Endothelial cell (in vitro differentiated cells): ENCODE measurements around the gene RBM10. TPM values are rescaled to one million over a fixed set of nuclear protein-coding genes. Genes with fewer than 3 reads are reported as not detected.

Experiments used
- DNase-seq: peaks from one replicate; pipeline ENCODE4 v3.0.0; 2021; ENCODE audit warnings: low spot score
- H3K27ac Mint-ChIP-seq: one replicate; pipeline ENCODE4 v1.8.0; 2021; ENCODE audit warnings: mixed read lengths, inconsistent platforms; ENCODE audit not compliant: unreplicated experiment
- H3K27me3 Mint-ChIP-seq: one replicate; pipeline ENCODE4 v1.8.0; 2021; ENCODE audit warnings: mild to moderate bottlenecking, moderate library complexity, mixed read lengths, inconsistent platforms; ENCODE audit not compliant: unreplicated experiment
- H3K36me3 Mint-ChIP-seq: one replicate; pipeline ENCODE4 v1.8.0; 2021; ENCODE audit warnings: mild to moderate bottlenecking, low read depth, mixed read lengths, inconsistent platforms; ENCODE audit not compliant: unreplicated experiment
- H3K4me1 Mint-ChIP-seq: one replicate; pipeline ENCODE4 v1.8.0; 2021; ENCODE audit warnings: mild to moderate bottlenecking, mixed read lengths, inconsistent platforms; ENCODE audit not compliant: unreplicated experiment
- H3K4me3 Mint-ChIP-seq: one replicate; pipeline ENCODE4 v1.8.0; 2021; ENCODE audit warnings: mild to moderate bottlenecking, mixed read lengths, inconsistent platforms; ENCODE audit not compliant: unreplicated experiment
- H3K9me3 Mint-ChIP-seq: one replicate; pipeline ENCODE4 v1.8.0; 2021; ENCODE audit warnings: mixed read lengths, inconsistent platforms; ENCODE audit not compliant: unreplicated experiment
- CTCF ChIP-seq: fragments of 200-600 bp; sonication (generic); IDR thresholded peaks from one replicate; pipeline ENCODE4 v1.5.0; 2021; ENCODE audit warnings: antibody characterized with exemption; ENCODE audit not compliant: unreplicated experiment
- total RNA-seq: library from RNA; stranded (reverse); fragmentation: NEBNext Ultra II Directional; extraction: Animal tissue kit (Norgen Biotek cat#: 25700); gene quantifications from one replicate; pipeline ENCODE4 v1.2.1, GENCODE V29; 2021; ENCODE audit not compliant: unreplicated experiment

RBM10 gene
- total RNA-seq, 1 donor from 2014 or later, result 42.1 TPM

GRCh38 chrX:47170861-47171692 is 26.1 kb downstream of the RBM10 start:
- H3K27ac Mint-ChIP-seq, result no peak overlapping the region
- no peak for TF ChIP-seq CTCF
- DNase-seq, result no peak
- H3K36me3 Mint-ChIP-seq, result peaks cover 14% of the 10 kb centered on the region
- H3K4me1 Mint-ChIP-seq, result no peaks in the 10 kb centered on the region
- no peaks in the 10 kb centered on the region for H3K27me3 Mint-ChIP-seq
- H3K4me3 Mint-ChIP-seq, result no peak overlapping the region
- H3K9me3 Mint-ChIP-seq, result no peaks in the 10 kb centered on the region

- H3K4me3 Mint-ChIP-seq, result no peak overlapping the region
- no peak for DNase-seq
- no peak for TF ChIP-seq CTCF
- no peaks in the 10 kb centered on the region for H3K4me1 Mint-ChIP-seq
- H3K27me3 Mint-ChIP-seq, result no peaks in the 10 kb centered on the region
- H3K9me3 Mint-ChIP-seq, result no peaks in the 10 kb centered on the region
- peaks cover 18% of the 10 kb centered on the region for H3K36me3 Mint-ChIP-seq
- no peak overlapping the region for H3K27ac Mint-ChIP-seq
Observed at GRCh38 chrX:47171996-47172395, 27.0 kb downstream of the RBM10 start.

- Mint-ChIP-seq H3K4me3 (no peak overlapping the region), H3K27me3 (no peaks in the 10 kb centered on the region), H3K36me3 (peaks cover 19% of the 10 kb centered on the region), H3K4me1 (no peaks in the 10 kb centered on the region), H3K9me3 (no peaks in the 10 kb centered on the region), H3K27ac (no peak overlapping the region)
- DNase-seq, result no peak
- no peak for TF ChIP-seq CTCF
Observed at GRCh38 chrX:47172549-47172948, 27.5 kb downstream of the RBM10 start.

- H3K27ac Mint-ChIP-seq, result no peak overlapping the region
- H3K36me3 Mint-ChIP-seq, result peaks cover 24% of the 10 kb centered on the region
- H3K9me3 Mint-ChIP-seq, result no peaks in the 10 kb centered on the region
- no peak overlapping the region for H3K4me3 Mint-ChIP-seq
- H3K4me1 Mint-ChIP-seq, result no peaks in the 10 kb centered on the region
- no peaks in the 10 kb centered on the region for H3K27me3 Mint-ChIP-seq
- no peak for TF ChIP-seq CTCF
- DNase-seq, result no peak
Observed at GRCh38 chrX:47172971-47173792, 28.2 kb downstream of the RBM10 start.

GRCh38 chrX:47174376-47174775 is 29.4 kb downstream of the RBM10 start:
- Mint-ChIP-seq H3K9me3 (no peaks in the 10 kb centered on the region), H3K4me3 (no peak overlapping the region), H3K4me1 (no peaks in the 10 kb centered on the region), H3K27me3 (no peaks in the 10 kb centered on the region), H3K27ac (no peak overlapping the region), H3K36me3 (peaks cover 19% of the 10 kb centered on the region)
- no peak for TF ChIP-seq CTCF
- no peak for DNase-seq
